ENCODE results near the gene OTOGL. TPM values are rescaled to one million over a fixed set of nuclear protein-coding genes. Genes with fewer than 3 reads are reported as not detected.

OTOGL gene
- polyA plus RNA-seq, 3 donors, result not detected

DNA sequence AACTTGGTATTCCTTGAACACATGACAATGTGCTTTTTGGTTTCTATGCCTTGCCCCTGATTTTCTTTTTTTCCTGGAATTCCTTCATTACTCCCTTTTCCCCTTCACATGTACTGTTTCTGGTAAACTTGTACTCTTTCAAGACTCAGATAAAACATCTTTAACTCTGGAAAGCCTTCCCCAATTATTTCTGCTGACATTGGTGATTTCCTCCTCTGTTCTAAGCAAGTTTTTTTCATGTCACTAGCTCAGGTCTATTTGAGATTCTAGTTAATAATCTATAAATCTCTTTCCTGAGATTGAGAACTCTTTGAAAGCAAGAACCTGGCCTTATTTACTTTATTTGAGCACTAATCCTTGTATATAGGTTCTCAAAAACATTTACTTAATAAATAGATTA lies 320.7 kb downstream of the OTOGL start:
- Mint-ChIP-seq H3K27ac (no peak overlapping the region), H3K9me3 (no peaks in the 10 kb centered on the region), H3K36me3 (no peaks in the 10 kb centered on the region), H3K4me3 (no peak overlapping the region), H3K27me3 (ENCODE audit: low read depth in 3 of 3) (peaks cover under 1 to 6% (median 1%) of the 10 kb centered on the region in 3 donors), H3K4me1 (no peaks in the 10 kb centered on the region)
- no peaks in the 10 kb centered on the region for H3K79me2 ChIP-seq (ENCODE audit: insufficient read depth, low read length)
- H3K27ac ChIP-seq (ENCODE audit: low read depth in 1 of 2, low read length in 2 of 2), result no peak overlapping the region
- H3K9ac ChIP-seq (ENCODE audit: insufficient read depth, low read length, poor library complexity, severe bottlenecking), result no peak overlapping the region
- no peaks in the 10 kb centered on the region for H4K20me1 ChIP-seq (ENCODE audit: insufficient read depth, low read length)
- no peaks in the 10 kb centered on the region for H3K9me3 ChIP-seq (replicated peaks in 1 of 2; ENCODE audit: control insufficient read depth in 1 of 2, insufficient read depth in 1 of 2, low read length in 2 of 2)
- no peaks in the 10 kb centered on the region for H3K27me3 ChIP-seq (ENCODE audit: control insufficient read depth in 2 of 2, insufficient read depth in 2 of 2, low read length in 2 of 2)
- no peak overlapping the region for H3K4me3 ChIP-seq (replicated peaks in 1 of 3; ENCODE audit: low read depth in 2 of 3, low read length in 3 of 3)
- H3K4me2 ChIP-seq (replicated peaks; ENCODE audit: extremely low read depth, low read length, poor library complexity, severe bottlenecking), result no peak overlapping the region
- TF ChIP-seq, protein P1, sequence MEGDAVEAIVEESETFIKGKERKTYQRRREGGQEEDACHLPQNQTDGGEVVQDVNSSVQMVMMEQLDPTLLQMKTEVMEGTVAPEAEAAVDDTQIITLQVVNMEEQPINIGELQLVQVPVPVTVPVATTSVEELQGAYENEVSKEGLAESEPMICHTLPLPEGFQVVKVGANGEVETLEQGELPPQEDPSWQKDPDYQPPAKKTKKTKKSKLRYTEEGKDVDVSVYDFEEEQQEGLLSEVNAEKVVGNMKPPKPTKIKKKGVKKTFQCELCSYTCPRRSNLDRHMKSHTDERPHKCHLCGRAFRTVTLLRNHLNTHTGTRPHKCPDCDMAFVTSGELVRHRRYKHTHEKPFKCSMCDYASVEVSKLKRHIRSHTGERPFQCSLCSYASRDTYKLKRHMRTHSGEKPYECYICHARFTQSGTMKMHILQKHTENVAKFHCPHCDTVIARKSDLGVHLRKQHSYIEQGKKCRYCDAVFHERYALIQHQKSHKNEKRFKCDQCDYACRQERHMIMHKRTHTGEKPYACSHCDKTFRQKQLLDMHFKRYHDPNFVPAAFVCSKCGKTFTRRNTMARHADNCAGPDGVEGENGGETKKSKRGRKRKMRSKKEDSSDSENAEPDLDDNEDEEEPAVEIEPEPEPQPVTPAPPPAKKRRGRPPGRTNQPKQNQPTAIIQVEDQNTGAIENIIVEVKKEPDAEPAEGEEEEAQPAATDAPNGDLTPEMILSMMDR (IDR thresholded peaks at IDR 0.05), result no peak
- intact Hi-C loops (cut with micrococcal nuclease), result no loop called here
- H2AFZ ChIP-seq (ENCODE audit: insufficient read depth, low read depth, low read length, poor library complexity, severe bottlenecking), result no peak overlapping the region
- no peak for DNase-seq
- no peaks in the 10 kb centered on the region for H3K36me3 ChIP-seq (replicated peaks in 1 of 2; ENCODE audit: control insufficient read depth in 1 of 2, insufficient read depth in 2 of 2, low read length in 2 of 2)
- H3K4me1 ChIP-seq (ENCODE audit: control insufficient read depth in 1 of 2, insufficient read depth in 2 of 2, low read length in 2 of 2), result no peaks in the 10 kb centered on the region

- DNase-seq, result no peak
- WGBS (ENCODE audit: insufficient coverage), result no CpG with 5 or more reads among the region's 2 CpGs
- no peaks in the 10 kb centered on the region for H3K36me3 Mint-ChIP-seq
Observed at GRCh38 chr12:80422550-80422949, 323.2 kb downstream of the OTOGL start.

More at GRCh38 chr12:80422550-80422949, 323.2 kb downstream of the OTOGL start:
- no peak overlapping the region for H2AFZ ChIP-seq (ENCODE audit: insufficient read depth, low read depth, low read length, poor library complexity, severe bottlenecking)
- H4K20me1 ChIP-seq (ENCODE audit: insufficient read depth, low read length), result no peaks in the 10 kb centered on the region
- H3K9me3 Mint-ChIP-seq, result no peaks in the 10 kb centered on the region
- H3K27ac Mint-ChIP-seq, result no peak overlapping the region
- no peak overlapping the region for H3K27ac ChIP-seq (ENCODE audit: low read depth in 1 of 2, low read length in 2 of 2)
- H3K36me3 ChIP-seq (replicated peaks in 1 of 2; ENCODE audit: control insufficient read depth in 1 of 2, insufficient read depth in 2 of 2, low read length in 2 of 2), result no peaks in the 10 kb centered on the region
- no peak overlapping the region for H3K4me3 ChIP-seq (replicated peaks in 1 of 3; ENCODE audit: low read depth in 2 of 3, low read length in 3 of 3)
- no peak overlapping the region for H3K9ac ChIP-seq (ENCODE audit: insufficient read depth, low read length, poor library complexity, severe bottlenecking)
- H3K79me2 ChIP-seq (ENCODE audit: insufficient read depth, low read length), result no peaks in the 10 kb centered on the region
- intact Hi-C loops (cut with micrococcal nuclease), result no loop called here
- no peak overlapping the region for H3K4me3 Mint-ChIP-seq
- TF ChIP-seq, protein P1 (IDR thresholded peaks at IDR 0.05), result no peak
- H3K4me1 Mint-ChIP-seq, result no peaks in the 10 kb centered on the region
- no peaks in the 10 kb centered on the region for H3K9me3 ChIP-seq (replicated peaks in 1 of 2; ENCODE audit: control insufficient read depth in 1 of 2, insufficient read depth in 1 of 2, low read length in 2 of 2)
- peaks cover 2 to 3% (median 2%) of the 10 kb centered on the region in 3 donors for H3K27me3 Mint-ChIP-seq (ENCODE audit: low read depth in 3 of 3)
- H3K4me2 ChIP-seq (replicated peaks; ENCODE audit: extremely low read depth, low read length, poor library complexity, severe bottlenecking), result no peak overlapping the region
- H3K4me1 ChIP-seq (ENCODE audit: control insufficient read depth in 1 of 2, insufficient read depth in 2 of 2, low read length in 2 of 2), result no peaks in the 10 kb centered on the region
- no peaks in the 10 kb centered on the region for H3K27me3 ChIP-seq (ENCODE audit: control insufficient read depth in 2 of 2, insufficient read depth in 2 of 2, low read length in 2 of 2)

Small RNAs within 50 kb of the gene (small RNA-seq; reads per million reads assigned to genes)
- gene RN7SKP261 (ENCODE audit: insufficient read length, low read depth), result not detected
- gene RNU7-106P (ENCODE audit: insufficient read length, low read depth), result not detected

Other genes with a start within 250 kb of the OTOGL start
- gene PPP1R12A, start 164.4 kb upstream of the OTOGL start, polyA plus RNA-seq, result 10 to 100 TPM; 26.2 to 57.2 (median 33.1) TPM